ENCODE results near the gene AGTPBP1. TPM values are rescaled to one million over a fixed set of nuclear protein-coding genes. Genes with fewer than 3 reads are reported as not detected.
A peak's percentile ranks its signal among the peaks of the same experiment; 100 is the strongest.
"Not testable (repeated sequence)": the region's sequence is repeated elsewhere in the genome, so short reads cannot be mapped to it uniquely, and the experiment has no call there.

The AGTPBP1 gene
- total RNA-seq, 1 donor from 2014 or later, result 27.8 TPM

DNA sequence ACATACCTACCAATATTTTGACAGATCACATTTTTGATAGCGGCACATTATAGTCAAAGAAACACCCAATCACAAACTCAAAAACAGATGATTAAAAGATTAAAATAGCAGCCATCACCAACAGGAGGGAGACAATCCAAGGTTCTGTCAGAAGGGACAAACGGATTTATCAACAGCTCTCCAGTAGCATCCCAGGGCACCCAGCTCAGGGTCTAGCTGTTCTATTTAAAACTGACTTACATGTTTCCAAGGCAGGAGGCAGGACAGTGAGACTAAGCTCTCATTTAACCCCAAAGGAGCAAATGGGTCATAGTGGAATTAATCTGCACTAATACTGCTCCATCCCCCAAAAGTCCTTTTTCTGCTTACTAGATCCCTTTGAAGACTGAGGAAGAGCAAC is 3.2 kb downstream of the AGTPBP1 start:
- Mint-ChIP-seq H3K27me3 (peaks cover 2% of the 10 kb centered on the region), H3K36me3 (ENCODE audit: low read depth) (peaks cover 2% of the 10 kb centered on the region), H3K4me1 (peaks cover 28% of the 10 kb centered on the region), H3K9me3 (no peaks in the 10 kb centered on the region), H3K4me3 (no peak overlapping the region), H3K27ac (no peak overlapping the region)
- DNase-seq, result no peak
- intact Hi-C loops (cut with micrococcal nuclease), result no loop called here

DNA sequence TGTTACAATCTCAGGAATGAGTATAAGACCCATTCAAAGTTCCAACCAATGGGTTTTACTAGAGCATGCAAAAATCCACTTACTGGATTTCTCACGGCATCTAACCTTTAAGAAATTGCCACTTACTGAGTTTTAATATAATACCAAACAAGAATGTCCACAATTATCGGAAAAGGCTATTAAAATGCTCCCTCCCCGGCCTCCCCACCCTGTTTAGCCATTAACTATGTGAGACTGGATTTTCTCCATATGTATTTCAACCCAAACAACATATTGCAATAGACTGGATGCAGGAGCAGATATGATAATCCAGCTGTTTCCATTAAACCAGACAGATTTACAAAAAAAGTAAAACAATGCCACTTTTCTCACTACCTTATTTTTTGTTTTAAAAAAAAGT is 4.1 kb downstream of the AGTPBP1 start:
- Mint-ChIP-seq H3K4me1 (peaks cover 29% of the 10 kb centered on the region), H3K27me3 (no peaks in the 10 kb centered on the region), H3K27ac (no peak overlapping the region), H3K36me3 (ENCODE audit: low read depth) (peaks cover 3% of the 10 kb centered on the region), H3K9me3 (no peaks in the 10 kb centered on the region), H3K4me3 (no peak overlapping the region)
- DNase-seq, result no peak
- intact Hi-C loops (cut with micrococcal nuclease), result no loop called here

DNA sequence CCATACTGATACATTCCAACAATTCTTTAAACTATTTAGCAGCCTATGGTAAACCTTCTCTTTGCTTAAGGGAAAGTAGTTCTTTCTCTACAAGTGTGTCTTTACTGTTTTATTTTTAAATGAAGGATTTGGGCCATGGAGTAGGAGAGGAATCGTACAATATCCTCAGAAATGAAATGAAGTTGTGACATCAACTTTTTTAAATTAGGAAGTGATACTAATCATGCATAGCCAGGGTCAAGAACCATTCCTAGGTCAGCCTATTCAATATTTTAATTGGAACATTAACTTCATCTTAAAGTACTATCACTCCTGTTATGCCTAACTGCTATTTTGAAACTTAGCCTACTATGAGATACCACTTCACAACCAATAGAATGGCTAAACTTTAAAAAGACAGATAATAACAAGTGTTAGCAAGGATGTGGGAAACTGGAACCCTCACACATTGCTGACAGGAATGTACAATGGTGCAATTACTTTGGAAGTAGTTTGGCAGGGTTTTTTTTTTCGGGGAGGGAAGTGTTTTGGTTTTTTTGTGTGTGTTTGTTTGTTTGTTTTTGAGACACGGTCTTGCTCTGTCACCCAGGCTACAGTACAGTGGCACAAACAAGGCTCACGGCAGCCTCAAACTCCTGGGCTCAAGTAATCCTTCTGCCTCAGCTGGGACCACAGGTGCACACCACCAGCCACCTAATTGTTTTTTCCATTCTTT is 10.7 kb downstream of the AGTPBP1 start:
- Mint-ChIP-seq H3K4me1 (peaks cover 42% of the 10 kb centered on the region), H3K36me3 (ENCODE audit: low read depth) (peaks cover 5% of the 10 kb centered on the region), H3K9me3 (peaks cover 5% of the 10 kb centered on the region), H3K27me3 (no peaks in the 10 kb centered on the region), H3K4me3 (no peak overlapping the region), H3K27ac (no peak overlapping the region)
- intact Hi-C loops (cut with micrococcal nuclease), result no loop called here
- no peak for DNase-seq

DNA sequence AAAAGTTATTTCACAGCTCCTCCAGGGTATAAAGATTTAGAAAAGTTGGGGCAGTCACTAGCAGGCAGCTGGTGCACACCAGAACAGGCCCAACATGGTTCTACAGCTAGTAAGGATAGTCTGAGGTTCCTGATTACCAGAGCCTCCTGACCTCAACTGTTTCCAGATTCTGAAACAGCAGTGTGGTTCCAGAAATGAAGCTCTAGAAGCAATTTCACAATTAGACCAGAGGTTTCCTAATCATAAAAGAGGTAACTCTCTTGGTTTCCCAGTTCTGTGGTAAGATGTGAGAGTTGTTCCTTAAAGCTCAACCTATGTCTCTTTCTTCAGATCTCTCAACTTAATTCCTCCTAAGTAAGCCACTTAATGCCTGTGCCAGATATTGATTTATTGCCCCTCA is 11.9 kb downstream of the AGTPBP1 start:
- H3K4me3 Mint-ChIP-seq, result no peak overlapping the region
- no peaks in the 10 kb centered on the region for H3K27me3 Mint-ChIP-seq
- peaks cover 6% of the 10 kb centered on the region for H3K36me3 Mint-ChIP-seq (ENCODE audit: low read depth)
- no peak overlapping the region for H3K27ac Mint-ChIP-seq
- peaks cover 7% of the 10 kb centered on the region for H3K9me3 Mint-ChIP-seq
- DNase-seq, result no peak
- H3K4me1 Mint-ChIP-seq, result peaks cover 44% of the 10 kb centered on the region
- intact Hi-C loops (cut with micrococcal nuclease), result no loop called here

DNA sequence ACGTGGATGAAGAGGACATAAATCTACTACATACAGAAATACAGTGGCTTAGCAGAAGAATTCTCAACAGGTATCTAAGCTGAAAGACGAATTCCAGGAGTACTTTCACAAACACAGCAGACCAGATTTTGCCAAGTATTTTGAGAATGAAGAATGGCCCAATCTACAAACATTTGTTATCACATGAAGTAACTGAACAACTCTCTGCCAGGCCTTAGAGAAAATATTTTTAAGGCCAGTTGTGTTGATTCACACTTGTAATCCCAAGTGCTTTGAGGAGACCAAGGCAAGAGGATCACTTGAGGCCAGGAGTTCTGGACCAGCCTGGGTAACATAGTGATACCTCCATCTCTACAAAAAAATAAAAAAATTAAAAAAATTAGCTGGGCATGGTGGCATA is 14.3 kb downstream of the AGTPBP1 start:
- no peak overlapping the region for H3K27ac Mint-ChIP-seq
- peaks cover 40% of the 10 kb centered on the region for H3K4me1 Mint-ChIP-seq
- DNase-seq, result no peak
- H3K9me3 Mint-ChIP-seq, result peaks cover 11% of the 10 kb centered on the region
- intact Hi-C loops (cut with micrococcal nuclease), result no loop called here
- no peak overlapping the region for H3K4me3 Mint-ChIP-seq
- no peaks in the 10 kb centered on the region for H3K27me3 Mint-ChIP-seq
- peaks cover 18% of the 10 kb centered on the region for H3K36me3 Mint-ChIP-seq (ENCODE audit: low read depth)

DNA sequence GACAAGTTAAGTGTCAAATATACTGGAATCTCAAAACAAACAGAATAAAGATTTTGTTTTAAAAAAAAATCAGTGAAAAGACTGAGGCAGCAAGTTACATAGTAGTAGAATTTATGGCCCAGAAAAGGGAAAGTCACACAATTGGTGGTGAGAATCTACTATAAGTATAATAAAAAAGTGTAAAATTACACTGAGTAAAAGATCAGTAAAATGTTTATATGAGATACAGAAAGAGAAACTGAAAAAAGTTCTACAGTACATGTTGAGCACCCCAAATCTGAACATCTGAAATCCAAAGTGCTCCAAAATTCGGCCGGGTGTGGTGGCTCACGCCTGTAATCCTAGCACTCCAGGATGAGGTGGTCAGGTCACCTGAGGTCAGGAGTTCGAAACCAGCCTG is 15.0 kb downstream of the AGTPBP1 start:
- Mint-ChIP-seq H3K4me1 (peaks cover 44% of the 10 kb centered on the region), H3K27ac (no peak overlapping the region), H3K36me3 (ENCODE audit: low read depth) (peaks cover 24% of the 10 kb centered on the region), H3K9me3 (peaks cover 17% of the 10 kb centered on the region), H3K27me3 (no peaks in the 10 kb centered on the region), H3K4me3 (no peak overlapping the region)
- no peak for DNase-seq
- intact Hi-C loops (cut with micrococcal nuclease), result no loop called here

DNA sequence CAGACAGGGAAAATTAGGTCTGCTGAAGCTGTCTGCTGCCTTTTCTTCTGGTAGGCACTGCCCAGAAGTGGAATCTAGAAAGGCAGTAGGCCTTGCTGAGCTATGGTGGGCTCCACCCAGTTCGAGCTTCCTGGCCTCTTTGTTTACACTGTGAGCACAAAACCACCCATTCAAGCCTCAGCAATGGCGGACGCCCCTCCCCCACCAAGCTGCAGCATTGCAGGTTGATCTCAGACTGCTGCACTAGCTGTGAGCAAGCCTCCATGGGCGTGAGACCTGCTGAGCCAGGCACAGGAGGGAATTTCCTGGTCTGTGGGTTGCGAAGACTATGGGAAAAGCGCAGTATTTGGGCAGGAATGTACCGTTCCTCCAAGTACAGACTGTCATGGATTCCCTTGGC is 18.5 kb downstream of the AGTPBP1 start:
- Mint-ChIP-seq H3K27ac (no peak overlapping the region), H3K4me3 (no peak overlapping the region), H3K9me3 (peaks cover 20% of the 10 kb centered on the region), H3K36me3 (ENCODE audit: low read depth) (peaks cover 43% of the 10 kb centered on the region), H3K4me1 (peaks cover 29% of the 10 kb centered on the region), H3K27me3 (no peaks in the 10 kb centered on the region)
- intact Hi-C loops (cut with micrococcal nuclease), result no loop called here
- DNase-seq, result peak; percentile 88

DNA sequence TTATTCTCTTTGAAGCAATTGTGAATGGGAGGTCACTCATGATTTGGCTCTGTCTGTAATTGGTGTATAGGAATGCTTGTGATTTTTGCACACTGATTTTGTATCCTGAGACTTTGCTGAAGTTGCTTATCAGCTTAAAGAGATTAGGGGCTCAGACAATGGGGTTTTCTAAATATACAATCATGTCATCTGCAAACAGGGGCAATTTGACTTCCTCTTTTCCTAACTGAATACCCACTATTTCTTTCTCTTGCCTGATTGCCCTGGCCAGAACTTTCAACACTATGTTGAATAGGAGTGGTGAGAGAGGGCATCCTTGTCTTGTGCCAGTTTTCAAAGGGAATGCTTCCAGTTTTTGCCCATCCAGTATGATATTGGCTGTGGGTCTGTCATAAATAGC is 22.3 kb downstream of the AGTPBP1 start:
- DNase-seq; H3K4me3 Mint-ChIP-seq; intact Hi-C loops (cut with micrococcal nuclease); H3K27me3 Mint-ChIP-seq; H3K27ac Mint-ChIP-seq: not testable (repeated sequence)
- H3K36me3 Mint-ChIP-seq (ENCODE audit: low read depth), result peaks cover 45% of the 10 kb centered on the region
- peaks cover 17% of the 10 kb centered on the region for H3K9me3 Mint-ChIP-seq
- peaks cover 29% of the 10 kb centered on the region for H3K4me1 Mint-ChIP-seq

DNA sequence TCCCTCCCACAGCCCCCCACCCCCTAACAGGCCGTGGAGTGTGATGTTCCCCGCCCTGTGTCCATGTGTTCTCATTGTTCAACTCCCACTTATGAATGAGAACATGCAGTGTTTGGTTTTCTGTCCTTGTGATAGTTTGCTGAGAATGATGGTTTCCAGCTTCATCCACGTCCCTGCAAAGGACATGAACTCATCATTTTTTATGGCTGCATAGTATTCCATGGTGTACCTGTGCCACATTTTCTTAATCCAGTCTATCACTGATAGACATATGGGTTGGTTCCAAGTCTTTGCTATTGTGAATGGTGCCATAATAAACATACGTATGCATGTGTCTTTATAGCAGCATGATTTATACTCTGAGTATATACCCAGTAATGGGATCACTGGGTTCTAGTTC is 23.9 kb downstream of the AGTPBP1 start:
- H3K4me3 Mint-ChIP-seq; DNase-seq; H3K27me3 Mint-ChIP-seq; H3K27ac Mint-ChIP-seq; intact Hi-C loops (cut with micrococcal nuclease): not testable (repeated sequence)
- Mint-ChIP-seq H3K9me3 (peaks cover 13% of the 10 kb centered on the region), H3K4me1 (peaks cover 21% of the 10 kb centered on the region), H3K36me3 (ENCODE audit: low read depth) (peaks cover 38% of the 10 kb centered on the region)

DNA sequence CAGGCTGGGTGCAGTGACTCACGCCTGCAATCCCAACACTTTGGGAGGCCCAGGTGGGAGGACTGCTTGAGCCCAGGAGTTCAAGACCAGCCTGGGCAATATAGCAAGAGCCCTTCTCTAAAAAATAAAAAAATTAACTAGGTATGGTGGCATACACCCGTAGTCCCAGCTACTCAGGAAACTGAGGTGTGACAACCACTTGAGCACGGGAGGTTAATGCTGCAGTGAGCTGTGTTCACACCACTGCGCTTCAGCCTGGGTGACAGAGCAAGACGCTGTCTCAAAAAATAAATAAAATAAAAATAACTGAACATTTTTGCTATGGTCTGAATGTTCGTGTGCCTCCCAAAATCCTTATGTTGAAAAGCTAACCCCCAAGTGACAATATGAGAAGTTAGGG is 24.5 kb downstream of the AGTPBP1 start:
- H3K4me1 Mint-ChIP-seq, result peaks cover 18% of the 10 kb centered on the region
- intact Hi-C loops (cut with micrococcal nuclease), result no loop called here
- peaks cover 11% of the 10 kb centered on the region for H3K9me3 Mint-ChIP-seq

DNA sequence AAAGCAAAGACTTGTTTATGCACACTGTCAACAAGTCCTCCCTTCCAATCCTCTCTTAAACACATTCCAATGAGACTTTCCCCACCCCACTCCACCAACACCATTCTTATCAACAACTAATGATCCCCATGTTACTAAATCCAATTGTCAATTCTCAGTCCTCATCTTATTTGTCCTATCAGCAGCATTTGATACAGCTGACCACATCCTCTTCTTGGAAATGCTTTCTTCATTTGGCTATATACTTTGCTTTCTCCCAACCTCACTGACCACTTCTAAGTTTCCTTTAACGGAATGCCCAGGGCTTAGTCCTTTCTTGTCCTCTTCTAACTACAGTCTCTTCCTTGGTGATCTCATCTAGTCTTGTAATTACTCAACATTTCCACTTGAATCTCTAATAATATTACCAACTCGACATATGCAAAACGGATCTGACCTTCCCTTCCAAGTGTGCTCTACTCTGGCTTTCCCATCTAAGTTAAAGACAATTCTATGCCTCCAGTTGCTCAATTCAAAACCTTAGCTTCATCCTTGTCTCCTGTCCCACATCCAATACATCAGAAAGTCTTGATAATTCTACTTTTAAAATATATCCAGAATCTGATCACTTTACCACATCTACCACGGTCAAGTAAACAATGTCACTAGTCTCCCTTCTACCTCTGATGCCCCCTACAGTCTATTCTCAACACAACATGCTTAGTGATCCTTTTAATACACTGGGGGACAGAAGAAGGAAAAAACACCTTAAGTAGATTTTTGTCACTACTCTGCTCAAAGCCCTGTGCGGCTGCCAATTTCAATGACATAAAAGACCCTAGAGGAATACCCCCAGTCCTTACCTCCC is 25.5 kb downstream of the AGTPBP1 start:
- Mint-ChIP-seq H3K27ac (no peak overlapping the region), H3K9me3 (peaks cover 7% of the 10 kb centered on the region), H3K4me1 (peaks cover 16% of the 10 kb centered on the region), H3K36me3 (ENCODE audit: low read depth) (peaks cover 30% of the 10 kb centered on the region), H3K27me3 (no peaks in the 10 kb centered on the region), H3K4me3 (no peak overlapping the region)
- intact Hi-C loops (cut with micrococcal nuclease), result no loop called here
- DNase-seq, result no peak

More for the DNA sequence above, 24.5 kb downstream of the AGTPBP1 start:
- Mint-ChIP-seq H3K27me3 (no peaks in the 10 kb centered on the region), H3K27ac (no peak overlapping the region), H3K4me3 (no peak overlapping the region), H3K36me3 (ENCODE audit: low read depth) (peaks cover 36% of the 10 kb centered on the region)
- no peak for DNase-seq

DNA sequence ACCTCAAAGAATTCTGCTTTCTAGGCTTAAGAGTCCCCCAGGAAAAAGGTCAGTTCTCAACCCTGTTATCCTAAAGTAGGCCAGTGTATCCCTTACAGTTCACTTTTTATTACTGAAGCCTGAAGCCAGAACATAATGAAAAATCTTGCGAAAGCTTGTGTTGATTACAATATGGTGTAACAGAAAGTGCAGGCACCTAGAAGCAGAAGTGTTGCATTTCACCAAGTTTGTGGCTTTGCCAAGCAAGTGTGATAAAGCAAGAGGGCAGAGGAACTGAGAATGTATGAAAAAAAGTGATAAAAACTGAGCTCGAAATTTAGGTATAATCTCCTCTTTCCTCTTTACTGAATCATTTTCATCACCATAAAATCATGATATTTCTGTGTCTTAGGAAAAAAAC is 26.2 kb downstream of the AGTPBP1 start:
- intact Hi-C loops (cut with micrococcal nuclease), result no loop called here
- peaks cover 16% of the 10 kb centered on the region for H3K4me1 Mint-ChIP-seq
- H3K27me3 Mint-ChIP-seq, result no peaks in the 10 kb centered on the region
- H3K36me3 Mint-ChIP-seq (ENCODE audit: low read depth), result peaks cover 24% of the 10 kb centered on the region
- no peak for DNase-seq
- H3K27ac Mint-ChIP-seq, result no peak overlapping the region
- peaks cover 2% of the 10 kb centered on the region for H3K9me3 Mint-ChIP-seq
- no peak overlapping the region for H3K4me3 Mint-ChIP-seq

DNA sequence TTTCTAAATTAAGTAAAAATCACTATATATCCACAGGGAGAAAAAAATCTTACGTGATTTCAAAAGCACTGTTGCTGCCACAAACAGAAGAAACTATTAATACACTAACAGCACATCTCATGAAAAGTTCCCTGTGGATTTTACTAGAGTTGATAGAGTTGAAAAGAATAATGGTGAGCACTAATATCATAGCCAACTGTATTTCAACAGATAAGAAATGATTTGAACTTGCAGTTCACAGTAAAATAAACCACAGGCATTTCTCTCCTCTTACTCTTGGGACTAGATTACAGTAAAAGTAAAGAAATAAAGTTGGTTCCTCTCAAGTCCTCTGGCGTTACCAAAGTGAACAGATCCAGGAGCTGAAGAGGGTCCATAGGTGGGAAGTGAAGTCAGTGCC is 27.9 kb downstream of the AGTPBP1 start:
- H3K4me1 Mint-ChIP-seq, result peaks cover 16% of the 10 kb centered on the region
- peaks cover 5% of the 10 kb centered on the region for H3K9me3 Mint-ChIP-seq
- DNase-seq, result no peak
- H3K36me3 Mint-ChIP-seq (ENCODE audit: low read depth), result peaks cover 21% of the 10 kb centered on the region
- intact Hi-C loops (cut with micrococcal nuclease), result no loop called here
- H3K27me3 Mint-ChIP-seq, result no peaks in the 10 kb centered on the region
- no peak overlapping the region for H3K27ac Mint-ChIP-seq
- H3K4me3 Mint-ChIP-seq, result no peak overlapping the region

DNA sequence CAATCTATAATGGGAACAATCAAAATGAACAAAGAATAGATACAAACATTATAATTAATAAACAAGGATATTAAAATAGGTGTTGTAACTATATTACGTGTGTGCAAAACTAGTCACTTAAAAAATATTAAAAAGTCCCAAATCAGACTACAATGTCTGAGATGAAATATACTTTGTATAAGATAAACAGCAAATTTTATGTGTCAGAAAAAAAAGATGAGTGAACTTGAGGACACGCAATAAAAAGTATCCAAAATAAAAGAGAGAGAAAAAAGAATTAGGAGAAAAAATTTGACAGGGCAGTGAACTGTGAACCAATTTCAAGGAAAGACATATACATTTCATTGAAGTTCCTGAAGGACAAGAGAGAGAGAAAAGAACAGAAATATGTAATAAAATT is 37.0 kb downstream of the AGTPBP1 start:
- intact Hi-C loops (cut with micrococcal nuclease), result no loop called here
- H3K4me1 Mint-ChIP-seq, result peaks cover 2% of the 10 kb centered on the region
- no peak for DNase-seq
- peaks cover 12% of the 10 kb centered on the region for H3K36me3 Mint-ChIP-seq (ENCODE audit: low read depth)
- no peak overlapping the region for H3K4me3 Mint-ChIP-seq
- H3K27ac Mint-ChIP-seq, result no peak overlapping the region
- H3K9me3 Mint-ChIP-seq, result peaks cover 5% of the 10 kb centered on the region
- H3K27me3 Mint-ChIP-seq, result no peaks in the 10 kb centered on the region
